ENCODE results near the gene IMPA2.

DNA sequence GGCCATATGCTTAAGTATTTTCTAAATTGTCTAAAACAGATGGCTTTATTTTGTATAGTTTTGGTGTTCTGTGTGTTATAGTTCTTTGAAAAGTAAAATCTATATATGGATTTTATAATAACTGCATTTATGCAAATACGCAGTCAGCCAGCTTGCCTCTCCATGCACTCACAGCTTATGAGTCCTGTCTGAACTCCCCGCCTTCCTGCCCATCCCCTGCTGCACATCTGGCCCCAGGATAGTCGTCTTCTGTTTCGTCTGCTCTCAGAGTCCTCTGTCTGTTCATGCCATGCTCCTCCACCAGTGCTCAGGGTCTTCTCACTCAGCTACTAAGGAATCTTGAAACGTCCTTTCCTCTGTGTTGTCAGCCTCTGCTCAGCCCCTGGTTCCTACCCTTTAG, 84.1 kb downstream of the IMPA2 start:
- TF ChIP-seq, protein P1, sequence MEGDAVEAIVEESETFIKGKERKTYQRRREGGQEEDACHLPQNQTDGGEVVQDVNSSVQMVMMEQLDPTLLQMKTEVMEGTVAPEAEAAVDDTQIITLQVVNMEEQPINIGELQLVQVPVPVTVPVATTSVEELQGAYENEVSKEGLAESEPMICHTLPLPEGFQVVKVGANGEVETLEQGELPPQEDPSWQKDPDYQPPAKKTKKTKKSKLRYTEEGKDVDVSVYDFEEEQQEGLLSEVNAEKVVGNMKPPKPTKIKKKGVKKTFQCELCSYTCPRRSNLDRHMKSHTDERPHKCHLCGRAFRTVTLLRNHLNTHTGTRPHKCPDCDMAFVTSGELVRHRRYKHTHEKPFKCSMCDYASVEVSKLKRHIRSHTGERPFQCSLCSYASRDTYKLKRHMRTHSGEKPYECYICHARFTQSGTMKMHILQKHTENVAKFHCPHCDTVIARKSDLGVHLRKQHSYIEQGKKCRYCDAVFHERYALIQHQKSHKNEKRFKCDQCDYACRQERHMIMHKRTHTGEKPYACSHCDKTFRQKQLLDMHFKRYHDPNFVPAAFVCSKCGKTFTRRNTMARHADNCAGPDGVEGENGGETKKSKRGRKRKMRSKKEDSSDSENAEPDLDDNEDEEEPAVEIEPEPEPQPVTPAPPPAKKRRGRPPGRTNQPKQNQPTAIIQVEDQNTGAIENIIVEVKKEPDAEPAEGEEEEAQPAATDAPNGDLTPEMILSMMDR (IDR thresholded peaks at IDR 0.05), result no peak
- TF ChIP-seq POLR2A (IDR thresholded peaks at IDR 0.05), result no peak

Data from testis (tissue), 2 donors.